GM21825 (cell line): ENCODE results near the gene PSMB7.

Experiments used
- ATAC-seq: cut with Tn5 transposase; IDR thresholded peaks from one replicate; pipeline ENCODE4 v1.9.1; 2021; ENCODE audit warnings: mild to moderate bottlenecking, moderate library complexity; ENCODE audit not compliant: unreplicated experiment

The PSMB7 gene

GRCh38 chr9:124329206-124329792 is 85.9 kb downstream of the PSMB7 start:
- no peak for ATAC-seq

GRCh38 chr9:124328285-124328684 is 87.0 kb downstream of the PSMB7 start:
- ATAC-seq: no peak

- no peak for ATAC-seq
Observed at GRCh38 chr9:124327491-124327890, 87.8 kb downstream of the PSMB7 start.

DNA sequence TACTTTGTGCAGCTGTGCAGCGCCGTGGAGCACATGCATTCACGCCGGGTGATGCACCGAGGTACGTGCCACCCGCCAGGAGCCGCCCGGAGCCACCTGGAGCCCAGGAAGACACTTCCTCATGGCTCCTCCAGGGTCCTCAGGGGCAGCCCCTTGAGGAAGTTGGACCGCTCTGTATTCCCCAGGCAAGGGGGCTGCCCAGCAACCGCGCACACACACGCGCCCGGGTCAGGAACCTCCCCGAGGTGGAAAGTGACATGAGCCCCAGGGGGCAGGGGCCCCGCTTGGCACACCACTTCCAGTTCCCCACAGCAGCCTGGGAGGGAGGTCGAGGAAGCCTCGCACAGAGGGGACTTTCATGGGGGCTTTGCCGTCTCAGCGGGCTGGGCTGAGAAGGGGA is 88.9 kb downstream of the PSMB7 start:
- no peak for ATAC-seq

DNA sequence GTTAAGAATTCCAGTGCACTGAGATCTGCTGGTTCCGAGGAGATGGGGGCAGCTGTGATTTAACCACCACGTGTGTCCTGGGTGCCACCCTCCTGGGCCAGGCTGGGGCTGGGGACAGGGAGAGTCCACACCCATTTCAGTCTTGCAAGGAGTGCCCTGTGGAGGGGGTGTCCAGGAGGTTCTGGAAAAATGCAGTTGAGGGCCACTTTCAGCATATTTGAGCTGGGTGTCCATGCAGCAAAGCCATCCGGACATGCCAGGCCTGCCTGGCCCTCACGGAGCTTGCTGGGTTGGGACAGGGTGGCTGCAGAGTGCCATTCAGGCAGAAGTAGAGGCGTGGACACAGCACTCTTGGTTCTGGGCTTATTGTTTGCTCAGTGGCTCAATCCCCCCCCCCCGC is 89.4 kb downstream of the PSMB7 start:
- no peak for ATAC-seq

GRCh38 chr9:124323904-124324303 is 91.3 kb downstream of the PSMB7 start:
- ATAC-seq: no peak

- ATAC-seq: no peak
Observed at GRCh38 chr9:124322618-124323432, 92.4 kb downstream of the PSMB7 start.

DNA sequence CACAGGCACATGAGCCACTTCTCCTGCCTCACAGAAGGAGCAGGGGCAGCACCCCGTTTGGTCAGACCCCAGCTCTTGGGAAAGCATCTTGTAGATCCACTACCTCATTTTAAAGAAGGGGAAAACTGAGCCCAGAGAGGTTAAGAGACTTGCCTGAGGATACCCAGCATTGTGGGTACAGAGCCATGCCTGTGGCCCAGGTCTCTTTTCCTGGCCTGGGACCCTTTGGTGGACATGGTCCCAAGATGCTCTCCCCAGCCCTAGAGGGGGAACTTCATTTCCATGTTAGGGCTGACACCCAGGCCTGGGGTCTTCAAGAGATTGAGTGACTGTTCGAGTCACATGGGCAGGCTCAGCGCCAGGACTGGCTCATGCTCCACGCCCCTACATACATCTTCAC is 93.3 kb downstream of the PSMB7 start:
- no peak for ATAC-seq

GRCh38 chr9:124321416-124321815 is 93.8 kb downstream of the PSMB7 start:
- no peak for ATAC-seq

DNA sequence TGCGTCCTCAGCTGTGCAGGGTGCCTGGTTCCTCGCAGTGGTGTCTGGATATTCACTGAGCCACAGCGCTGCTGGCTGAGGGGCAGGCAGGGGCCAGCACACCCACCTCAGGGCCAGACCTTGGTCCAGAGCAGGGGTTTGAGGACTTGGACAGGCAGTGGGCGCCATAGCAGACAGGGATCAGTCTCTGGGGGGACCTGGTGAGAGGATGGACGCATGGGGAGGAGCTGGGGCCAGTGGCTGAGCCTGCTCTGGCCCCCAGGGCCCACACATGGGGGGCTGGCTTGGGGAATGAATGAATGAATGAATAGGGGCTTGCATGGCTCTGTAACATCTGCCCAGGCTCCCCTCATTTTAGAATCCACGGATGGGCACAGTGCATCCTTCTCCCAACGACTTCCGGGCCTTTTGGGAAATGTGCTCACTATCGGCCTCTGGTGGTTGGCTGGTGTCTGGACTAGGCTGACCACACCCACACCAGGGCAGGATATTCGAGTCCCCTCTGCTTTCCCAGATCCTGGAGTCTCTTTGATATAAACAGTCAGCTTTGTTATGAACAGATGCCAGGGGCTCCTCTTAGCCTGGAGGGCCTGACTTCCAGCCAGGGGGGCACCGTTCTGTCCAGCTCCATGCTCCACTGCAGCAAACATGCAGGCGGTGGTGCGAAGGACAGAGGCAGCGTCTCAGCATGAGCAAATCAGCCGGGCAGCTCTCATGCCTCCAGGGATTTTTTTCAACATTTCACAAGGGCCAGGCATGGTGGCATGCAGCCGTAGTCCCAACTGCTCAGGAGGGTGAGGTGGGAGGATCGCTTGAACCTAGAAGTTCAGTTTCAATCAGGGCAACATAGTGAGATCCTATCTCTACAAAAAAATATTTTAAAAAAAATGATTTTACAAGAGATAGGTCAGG is 94.9 kb downstream of the PSMB7 start:
- no peak for ATAC-seq

- ATAC-seq: no peak
Observed at GRCh38 chr9:124315882-124316281, 99.4 kb downstream of the PSMB7 start.

GRCh38 chr9:124313940-124314339 is 101.3 kb downstream of the PSMB7 start:
- no peak for ATAC-seq

GRCh38 chr9:124312290-124313265 is 102.7 kb downstream of the PSMB7 start:
- no peak for ATAC-seq

GRCh38 chr9:124311283-124311682 is 104.0 kb downstream of the PSMB7 start:
- no peak for ATAC-seq

GRCh38 chr9:124309667-124310084 is 105.6 kb downstream of the PSMB7 start:
- ATAC-seq: no peak

- ATAC-seq: no peak
Observed at GRCh38 chr9:124308606-124309491, 106.4 kb downstream of the PSMB7 start.

GRCh38 chr9:124307379-124308030 is 107.7 kb downstream of the PSMB7 start:
- ATAC-seq: no peak

GRCh38 chr9:124306098-124306735 is 109.0 kb downstream of the PSMB7 start:
- no peak for ATAC-seq
